Right lobe of liver (tissue), 4 donors: ENCODE results near the gene AGAP9.

Experiments used
- CTCF ChIP-seq, 4 donors: fragments of 200-600 bp in 3 of 4; fragments of 450-650 bp in 1 of 4; IDR thresholded peaks; one replicate each; pipeline versions ENCODE4 v1.5.1 to v1.8.0; 2016 to 2022; ENCODE audit warnings: antibody characterized with exemption in 4 of 4, mild to moderate bottlenecking in 2 of 4
- POLR2A ChIP-seq: fragments of 450-650 bp; IDR thresholded peaks from one replicate; pipeline ENCODE4 v1.6.1; 2017; ENCODE audit warnings: antibody characterized with exemption, mild to moderate bottlenecking
- donor health status: DM: no; HTN: no; CAD: no.
- donor health status: DM: no; HTN: no; CAD: no.
- donor health status: DM: no; HTN: yes; CAD: no.

- TF ChIP-seq CTCF (IDR thresholded peaks at IDR 0.05) = no peak
- no peak for TF ChIP-seq POLR2A
Measured at GRCh38 chr10:47453141-47454007, 70.1 kb downstream of the AGAP9 start.
